Upper lobe of left lung (tissue), 4 donors: Measurements from ENCODE around the gene BTG3.

Experiments used
- EP300 ChIP-seq, 4 donors: sonication (generic); formaldehyde crosslinking; IDR thresholded peaks; one replicate each; pipeline ENCODE4 v1.5.1; 2017; ENCODE audit warnings: antibody characterized with exemption in 4 of 4, control low read depth in 2 of 4
- POLR2A ChIP-seq, 4 donors: fragments of 450-650 bp; IDR thresholded peaks; one replicate each; pipeline ENCODE4 v1.5.1; 2016 to 2017; ENCODE audit warnings: antibody characterized with exemption in 4 of 4, mild to moderate bottlenecking in 2 of 4
- TF ChIP-seq, protein P1 (sequence below), 6 experiments: fragments of 450-650 bp in 4 of 6; fragments of 200-600 bp in 2 of 6; sonication (generic) in 2 of 6; IDR thresholded peaks; one replicate each; pipeline ENCODE4 v1.5.1; 2016 to 2019; ENCODE audit warnings: antibody characterized with exemption in 6 of 6

DNA sequence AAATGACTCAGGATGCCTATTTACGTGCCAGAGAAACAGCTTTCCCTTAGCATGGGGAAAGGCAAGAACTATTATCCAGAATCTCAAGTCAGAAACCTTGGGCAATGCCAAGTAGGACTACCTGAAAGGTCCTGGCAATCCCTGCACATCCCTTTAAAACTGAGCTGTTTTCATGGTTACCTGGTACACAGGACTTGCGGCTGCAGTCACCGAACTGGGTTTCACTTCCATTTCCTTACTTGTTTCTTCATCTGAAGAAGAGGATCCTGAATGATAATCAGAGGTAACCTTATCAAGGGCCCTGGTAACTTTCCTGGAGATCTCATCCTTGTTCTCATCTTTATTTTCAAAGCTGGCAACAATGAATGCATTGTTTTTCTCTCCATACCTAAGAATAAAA, 14.3 kb downstream of the BTG3 start:
- TF ChIP-seq, protein P1, sequence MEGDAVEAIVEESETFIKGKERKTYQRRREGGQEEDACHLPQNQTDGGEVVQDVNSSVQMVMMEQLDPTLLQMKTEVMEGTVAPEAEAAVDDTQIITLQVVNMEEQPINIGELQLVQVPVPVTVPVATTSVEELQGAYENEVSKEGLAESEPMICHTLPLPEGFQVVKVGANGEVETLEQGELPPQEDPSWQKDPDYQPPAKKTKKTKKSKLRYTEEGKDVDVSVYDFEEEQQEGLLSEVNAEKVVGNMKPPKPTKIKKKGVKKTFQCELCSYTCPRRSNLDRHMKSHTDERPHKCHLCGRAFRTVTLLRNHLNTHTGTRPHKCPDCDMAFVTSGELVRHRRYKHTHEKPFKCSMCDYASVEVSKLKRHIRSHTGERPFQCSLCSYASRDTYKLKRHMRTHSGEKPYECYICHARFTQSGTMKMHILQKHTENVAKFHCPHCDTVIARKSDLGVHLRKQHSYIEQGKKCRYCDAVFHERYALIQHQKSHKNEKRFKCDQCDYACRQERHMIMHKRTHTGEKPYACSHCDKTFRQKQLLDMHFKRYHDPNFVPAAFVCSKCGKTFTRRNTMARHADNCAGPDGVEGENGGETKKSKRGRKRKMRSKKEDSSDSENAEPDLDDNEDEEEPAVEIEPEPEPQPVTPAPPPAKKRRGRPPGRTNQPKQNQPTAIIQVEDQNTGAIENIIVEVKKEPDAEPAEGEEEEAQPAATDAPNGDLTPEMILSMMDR (IDR thresholded peaks at IDR 0.05): no peak
- TF ChIP-seq EP300 (IDR thresholded peaks at IDR 0.05) (no peak), POLR2A (IDR thresholded peaks at IDR 0.05) (no peak)
